ENCODE results near the gene TFF1. TPM values are rescaled to one million over a fixed set of nuclear protein-coding genes. Genes with fewer than 3 reads are reported as not detected.

The TFF1 gene
- total and polyA plus RNA-seq, 2 of the 4 experiments (the other 2 are of a cell fraction): not detected

GRCh38 chr21:42411197-42411869 lies 45.0 kb upstream of the TFF1 start:
- Histone ChIP-seq H2AK9ac (replicated peaks; ENCODE audit: low read depth, low read length, poor library complexity) (no peak overlapping the region), H3K27ac (ENCODE audit: insufficient read depth, low read length) (no peak overlapping the region), H3K9me3 (ENCODE audit: control insufficient read depth, insufficient read depth, low read length) (no peaks in the 10 kb centered on the region), H3K36me3 (ENCODE audit: control insufficient read depth, insufficient read depth, low read length) (no peaks in the 10 kb centered on the region), H3K9ac (ENCODE audit: low read depth, low read length) (no peak overlapping the region), H2BK15ac (ENCODE audit: low read depth, low read length) (no peak overlapping the region), H3K27me3 (ENCODE audit: control insufficient read depth, insufficient read depth, low read length) (peaks cover 18% of the 10 kb centered on the region; the same call in 1 of the 2 replicates), H4K5ac (ENCODE audit: low read depth, low read length) (no peak overlapping the region), H3K4me1 (ENCODE audit: control insufficient read depth, insufficient read depth, low read length) (peaks cover 5% of the 10 kb centered on the region; the same call in 1 of the 2 replicates), H2BK120ac (ENCODE audit: low read depth, low read length) (no peak overlapping the region), H2BK20ac (ENCODE audit: low read depth, low read length) (no peak overlapping the region), H3K79me1 (ENCODE audit: low read depth in 1 of 2, low read length in 2 of 2) (no peaks in the 10 kb centered on the region), H2AK5ac (ENCODE audit: low read depth, low read length) (no peak overlapping the region), H3K9me1 (ENCODE audit: insufficient read depth, low read length) (no peaks in the 10 kb centered on the region), H2AFZ (replicated peaks; ENCODE audit: low read length, poor library complexity) (no peak overlapping the region), H3K4me2 (ENCODE audit: low read depth, low read length) (no peak overlapping the region), H3K4me3 (ENCODE audit: insufficient read depth, low read depth, low read length) (no peak overlapping the region), H3K4ac (ENCODE audit: low read depth, low read length) (no peak overlapping the region), H3K56ac (ENCODE audit: extremely low read depth, insufficient read depth, low read length) (no peak overlapping the region), H4K8ac (ENCODE audit: low read depth in 2 of 2, low read length in 2 of 2) (no peak overlapping the region), H4K20me1 (ENCODE audit: insufficient read depth, low read length) (no peaks in the 10 kb centered on the region), H3K14ac (replicated peaks; ENCODE audit: low read depth, low read length) (no peak overlapping the region), H2BK5ac (ENCODE audit: low read depth, low read length, poor library complexity, severe bottlenecking) (no peak overlapping the region), H4K91ac (ENCODE audit: insufficient read depth, low read depth, low read length) (no peak overlapping the region), H3K23ac (ENCODE audit: low read depth, low read length) (no peak overlapping the region), H3K18ac (ENCODE audit: low read depth, low read length) (no peak overlapping the region)
- POLR2A ChIA-PET (ENCODE audit: unreplicated experiment): no interaction called here
- in situ Hi-C loops (cut with MboI; ENCODE audit: low sequenced_read_pairs): no loop called here
- dilution Hi-C loops (cut with HindIII; ENCODE audit: low sequenced_read_pairs, unreplicated experiment): no loop called here
- TF ChIP-seq, protein P1, sequence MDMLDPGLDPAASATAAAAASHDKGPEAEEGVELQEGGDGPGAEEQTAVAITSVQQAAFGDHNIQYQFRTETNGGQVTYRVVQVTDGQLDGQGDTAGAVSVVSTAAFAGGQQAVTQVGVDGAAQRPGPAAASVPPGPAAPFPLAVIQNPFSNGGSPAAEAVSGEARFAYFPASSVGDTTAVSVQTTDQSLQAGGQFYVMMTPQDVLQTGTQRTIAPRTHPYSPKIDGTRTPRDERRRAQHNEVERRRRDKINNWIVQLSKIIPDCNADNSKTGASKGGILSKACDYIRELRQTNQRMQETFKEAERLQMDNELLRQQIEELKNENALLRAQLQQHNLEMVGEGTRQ (IDR thresholded peaks at IDR 0.05; ENCODE audit: low read depth, low read length): no peak
- TF ChIP-seq RCOR1 (IDR thresholded peaks at IDR 0.05; ENCODE audit: insufficient replicate concordance, low read length): no peak
- TF ChIP-seq RFX5 (IDR thresholded peaks at IDR 0.05; ENCODE audit: low read depth, low read length): no peak
- no peak for TF ChIP-seq CHD1 (IDR thresholded peaks at IDR 0.05; ENCODE audit: low read depth, low read length)
- no peak for TF ChIP-seq MAZ (IDR thresholded peaks at IDR 0.05; ENCODE audit: borderline replicate concordance, low read depth, low read length)
- TF ChIP-seq BHLHE40 (IDR thresholded peaks at IDR 0.05; ENCODE audit: low read depth, low read length): no peak
- TF ChIP-seq CTCF (conservative IDR thresholded peaks at IDR 0.05; ENCODE audit: low read depth, low read length): no peak
- TF ChIP-seq FOS (IDR thresholded peaks at IDR 0.05; ENCODE audit: low read depth, low read length): no peak
- no peak for TF ChIP-seq MXI1 (IDR thresholded peaks at IDR 0.05; ENCODE audit: borderline replicate concordance, low read depth, low read length)
- TF ChIP-seq, protein P2, sequence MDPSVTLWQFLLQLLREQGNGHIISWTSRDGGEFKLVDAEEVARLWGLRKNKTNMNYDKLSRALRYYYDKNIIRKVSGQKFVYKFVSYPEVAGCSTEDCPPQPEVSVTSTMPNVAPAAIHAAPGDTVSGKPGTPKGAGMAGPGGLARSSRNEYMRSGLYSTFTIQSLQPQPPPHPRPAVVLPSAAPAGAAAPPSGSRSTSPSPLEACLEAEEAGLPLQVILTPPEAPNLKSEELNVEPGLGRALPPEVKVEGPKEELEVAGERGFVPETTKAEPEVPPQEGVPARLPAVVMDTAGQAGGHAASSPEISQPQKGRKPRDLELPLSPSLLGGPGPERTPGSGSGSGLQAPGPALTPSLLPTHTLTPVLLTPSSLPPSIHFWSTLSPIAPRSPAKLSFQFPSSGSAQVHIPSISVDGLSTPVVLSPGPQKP (IDR thresholded peaks at IDR 0.05; ENCODE audit: borderline replicate concordance, low read depth, low read length): no peak
- TF ChIP-seq MAFK (IDR thresholded peaks at IDR 0.05; ENCODE audit: low read depth, low read length): no peak
- no peak for TF ChIP-seq NFE2L2 (IDR thresholded peaks at IDR 0.05; ENCODE audit: low read depth, low read length)
- no peak for TF ChIP-seq POLR2A (IDR thresholded peaks at IDR 0.05; ENCODE audit: low read depth, low read length)
- intact Hi-C loops (cut with micrococcal nuclease): no loop called here
- WGBS, 2 experiments (ENCODE audit: extremely low coverage in 2 of 2, insufficient read length in 1 of 2): 50% methylated on average over 2 of the region's 7 CpGs; no CpG with 5 or more reads in 1 of the 2 experiments
- no peak for ATAC-seq (ENCODE audit: low read depth)
- DNase-seq: no peak
- no TSS peak for BruUV-seq (replicated peaks)
- CTCF ChIA-PET: no interaction called here
